NCI-H1092 (cell line): ENCODE results near the gene RNF103.
"Not testable (repeated sequence)": the region's sequence is repeated elsewhere in the genome, so short reads cannot be mapped to it uniquely, and the experiment has no call there.

Experiments
- DNase-seq: peaks from one replicate; lab custom pipeline; 2025; lab: John Stamatoyannopoulos, UW

The RNF103 gene

GRCh38 chr2:86623494-86624266 is at the start of gene RNF103:
Gene RNF103, minus strand, starts transcription at chr2:86623865. Its CDS starts 979 bp downstream, at chr2:86622886.
- DNase-seq, result peak; percentile 91

GRCh38 chr2:86673011-86673410 is 49.3 kb upstream of the RNF103 start:
- DNase-seq, result no peak

- no peak for DNase-seq
These were observed 48.4 kb upstream of the RNF103 start for GRCh38 chr2:86672027-86672545.

GRCh38 chr2:86671337-86671981 is 47.8 kb upstream of the RNF103 start:
- no peak for DNase-seq

GRCh38 chr2:86669323-86669722 is 45.7 kb upstream of the RNF103 start:
- DNase-seq, result not testable (repeated sequence)

- DNase-seq, result no peak
These were observed 37.7 kb upstream of the RNF103 start for GRCh38 chr2:86661333-86661732.

GRCh38 chr2:86650188-86650587 is 26.5 kb upstream of the RNF103 start:
- no peak for DNase-seq

- DNase-seq, result no peak
These were observed 25.7 kb upstream of the RNF103 start for GRCh38 chr2:86649119-86649947.

- DNase-seq, result no peak
These were observed 25.0 kb upstream of the RNF103 start for GRCh38 chr2:86648681-86649080.

- no peak for DNase-seq
These were observed 23.2 kb upstream of the RNF103 start for GRCh38 chr2:86646865-86647264.

GRCh38 chr2:86646329-86646728 is 22.7 kb upstream of the RNF103 start:
- DNase-seq, result no peak

- DNase-seq, result no peak
These were observed 22.1 kb upstream of the RNF103 start for GRCh38 chr2:86645752-86646151.

GRCh38 chr2:86638712-86639111 is 15.0 kb upstream of the RNF103 start:
- DNase-seq, result no peak

- no peak for DNase-seq
These were observed 13.2 kb upstream of the RNF103 start for GRCh38 chr2:86636842-86637241.

- DNase-seq, result no peak
These were observed 10.7 kb upstream of the RNF103 start for GRCh38 chr2:86634352-86634751.

- peak; percentile 41 for DNase-seq
These were observed 9.5 kb upstream of the RNF103 start for GRCh38 chr2:86633155-86633651.

- no peak for DNase-seq
These were observed 9.0 kb upstream of the RNF103 start for GRCh38 chr2:86632672-86633071.

- no peak for DNase-seq
These were observed 8.3 kb upstream of the RNF103 start for GRCh38 chr2:86631846-86632485.

GRCh38 chr2:86628091-86628522 is 4.4 kb upstream of the RNF103 start:
- DNase-seq, result no peak

GRCh38 chr2:86627550-86627949 is 3.9 kb upstream of the RNF103 start:
- DNase-seq, result no peak

GRCh38 chr2:86625096-86625495 is 1.4 kb upstream of the RNF103 start:
- DNase-seq, result no peak

- no peak for DNase-seq
These were observed 542 bp upstream of the RNF103 start for GRCh38 chr2:86624267-86624547.
